Parathyroid adenoma (tissue), 2 donors: Measurements from ENCODE around the gene CACNA1D.

ENCODE experiments used
- H2AFZ ChIP-seq: fragments of 300-600 bp; sonication (generic); one replicate; pipeline ENCODE4 v1.7.0; 2017; ENCODE audit warnings: antibody characterized with exemption, mild to moderate bottlenecking
- H3K27ac ChIP-seq: fragments of 300-600 bp; sonication (generic); one replicate; pipeline ENCODE4 v1.7.0; 2017
- H3K27me3 ChIP-seq: fragments of 300-600 bp; sonication (generic); one replicate; pipeline ENCODE4 v1.7.0; 2017; ENCODE audit warnings: low read length; ENCODE audit not compliant: control insufficient read depth, insufficient read depth
- H3K36me3 ChIP-seq: fragments of 300-600 bp; sonication (generic); one replicate; pipeline ENCODE4 v1.7.0; 2017; ENCODE audit warnings: low read length; ENCODE audit not compliant: control insufficient read depth, insufficient read depth
- H3K4me1 ChIP-seq: fragments of 300-600 bp; sonication (generic); one replicate; pipeline ENCODE4 v1.7.0; 2017; ENCODE audit warnings: control low read depth
- H3K4me2 ChIP-seq: fragments of 300-600 bp; sonication (generic); one replicate; pipeline ENCODE4 v1.7.0; 2017; ENCODE audit warnings: low read length
- H3K4me3 ChIP-seq: fragments of 300-600 bp; sonication (generic); one replicate; pipeline ENCODE4 v1.7.0; 2017; ENCODE audit warnings: low read depth, low read length
- H3K79me2 ChIP-seq: fragments of 300-600 bp; sonication (generic); one replicate; pipeline ENCODE4 v1.7.0; 2017; ENCODE audit warnings: control low read depth
- H3K9ac ChIP-seq: fragments of 300-600 bp; sonication (generic); one replicate; pipeline ENCODE4 v1.7.0; 2017; ENCODE audit warnings: mild to moderate bottlenecking
- H3K9me3 ChIP-seq: fragments of 300-600 bp; sonication (generic); one replicate; pipeline ENCODE4 v1.7.0; 2017; ENCODE audit warnings: low read length; ENCODE audit not compliant: control insufficient read depth
- CTCF ChIP-seq: fragments of 300-600 bp; sonication (generic); IDR thresholded peaks from one replicate; pipeline ENCODE4 v1.7.0; 2017; ENCODE audit warnings: antibody characterized with exemption, mild to moderate bottlenecking
- donor health status: primary hyperparathyroidism.

Gene CACNA1D

DNA sequence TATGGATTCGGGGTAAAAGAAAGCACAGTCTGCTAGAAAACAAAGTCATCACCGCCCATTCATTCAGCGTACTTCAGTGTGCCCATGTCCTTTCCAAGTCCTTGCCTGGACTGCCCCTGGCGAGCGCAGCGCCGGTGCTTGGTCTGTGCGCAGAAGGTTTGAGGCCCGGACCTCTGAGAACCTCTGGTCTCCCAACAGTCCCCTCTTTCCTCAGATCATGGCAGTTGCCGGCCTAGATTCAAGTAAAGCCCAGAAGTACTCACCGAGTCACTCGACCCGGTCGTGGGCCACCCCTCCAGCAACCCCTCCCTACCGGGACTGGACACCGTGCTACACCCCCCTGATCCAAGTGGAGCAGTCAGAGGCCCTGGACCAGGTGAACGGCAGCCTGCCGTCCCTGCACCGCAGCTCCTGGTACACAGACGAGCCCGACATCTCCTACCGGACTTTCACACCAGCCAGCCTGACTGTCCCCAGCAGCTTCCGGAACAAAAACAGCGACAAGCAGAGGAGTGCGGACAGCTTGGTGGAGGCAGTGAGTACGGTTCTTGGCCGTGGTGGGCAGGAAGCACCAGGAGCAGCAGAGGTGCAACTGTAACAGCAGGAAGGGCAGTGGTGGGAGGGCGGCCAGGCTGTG lies 315.5 kb downstream of the CACNA1D start:
- H2AFZ ChIP-seq: no peak overlapping the region
- H3K27me3 ChIP-seq: no peaks in the 10 kb centered on the region
- no peak for TF ChIP-seq CTCF
- no peak overlapping the region for H3K4me2 ChIP-seq
- peaks cover 4% of the 10 kb centered on the region for H3K4me1 ChIP-seq
- H3K36me3 ChIP-seq: no peaks in the 10 kb centered on the region
- no peaks in the 10 kb centered on the region for H3K79me2 ChIP-seq
- H3K9ac ChIP-seq: no peak overlapping the region
- no peaks in the 10 kb centered on the region for H3K9me3 ChIP-seq
- H3K4me3 ChIP-seq: no peak overlapping the region
- no peak overlapping the region for H3K27ac ChIP-seq

- no peak overlapping the region for H3K4me3 ChIP-seq
- H2AFZ ChIP-seq: no peak overlapping the region
- H3K27me3 ChIP-seq: no peaks in the 10 kb centered on the region
- no peak overlapping the region for H3K4me2 ChIP-seq
- H3K79me2 ChIP-seq: no peaks in the 10 kb centered on the region
- H3K9me3 ChIP-seq: no peaks in the 10 kb centered on the region
- H3K27ac ChIP-seq: no peak overlapping the region
- no peak overlapping the region for H3K9ac ChIP-seq
- no peak for TF ChIP-seq CTCF
- no peaks in the 10 kb centered on the region for H3K36me3 ChIP-seq
- H3K4me1 ChIP-seq: peaks cover 4% of the 10 kb centered on the region
Observed at GRCh38 chr3:53811143-53811927, 316.9 kb downstream of the CACNA1D start.

GRCh38 chr3:53812434-53812833 lies 318.0 kb downstream of the CACNA1D start:
- TF ChIP-seq CTCF: no peak
- Histone ChIP-seq H3K36me3 (no peaks in the 10 kb centered on the region), H3K27ac (no peak overlapping the region), H3K9ac (no peak overlapping the region), H3K79me2 (no peaks in the 10 kb centered on the region), H3K9me3 (no peaks in the 10 kb centered on the region), H2AFZ (no peak overlapping the region), H3K4me3 (no peak overlapping the region), H3K4me1 (peaks cover 4% of the 10 kb centered on the region), H3K27me3 (no peaks in the 10 kb centered on the region), H3K4me2 (no peak overlapping the region)

GRCh38 chr3:53813229-53813628 lies 318.8 kb downstream of the CACNA1D start:
- H3K27ac ChIP-seq: no peak overlapping the region
- no peak for TF ChIP-seq CTCF
- H3K4me2 ChIP-seq: no peak overlapping the region
- H3K9ac ChIP-seq: no peak overlapping the region
- peaks cover 4% of the 10 kb centered on the region for H3K4me1 ChIP-seq
- no peaks in the 10 kb centered on the region for H3K36me3 ChIP-seq
- no peaks in the 10 kb centered on the region for H3K9me3 ChIP-seq
- no peaks in the 10 kb centered on the region for H3K27me3 ChIP-seq
- no peak overlapping the region for H3K4me3 ChIP-seq
- H3K79me2 ChIP-seq: no peaks in the 10 kb centered on the region
- no peak overlapping the region for H2AFZ ChIP-seq
